H1 (cell line): ENCODE results near the gene MATN1.

ENCODE experiments used
- EZH2 ChIP-seq: fragments of 200-600 bp; sonication (generic); IDR thresholded peaks from 2 replicates; pipeline ENCODE4 v1.7.1; 2012; ENCODE audit warnings: low read depth, mild to moderate bottlenecking, moderate library complexity, low read length, inconsistent platforms; ENCODE audit not compliant: severe bottlenecking
- KDM1A ChIP-seq: fragments of 200-600, 300-600 bp; sonication (generic); IDR thresholded peaks from 2 replicates; pipeline ENCODE4 v1.7.1; 2016; ENCODE audit warnings: mild to moderate bottlenecking, low read length, borderline replicate concordance
- POLR2A ChIP-seq, 2 experiments: IDR thresholded peaks; 1 replicate in 1 of 2; 2 replicates in 1 of 2; pipeline ENCODE4 v1.6.1; 2011; ENCODE audit warnings: low read depth in 2 of 2, low read length in 2 of 2, mild to moderate bottlenecking in 2 of 2; ENCODE audit errors: control extremely low read depth in 1 of 2
- RAD21 ChIP-seq, 2 experiments: IDR thresholded peaks in 1 of 2; conservative IDR thresholded peaks in 1 of 2; 2 replicates each; pipeline ENCODE4 v1.6.1; 2011; ENCODE audit warnings: low read depth in 2 of 2, low read length in 2 of 2, improper control_type of control experiment in 1 of 2, inconsistent platforms in 1 of 2, mild to moderate bottlenecking in 1 of 2, moderate library complexity in 1 of 2
- TF ChIP-seq, protein P1 (sequence below), 3 experiments: IDR thresholded peaks; 1 replicate in 2 of 3; 2 replicates in 1 of 3; pipeline versions ENCODE4 v1.5.1 to v1.6.1; 2011; ENCODE audit warnings: low read length in 3 of 3, mild to moderate bottlenecking in 3 of 3, inconsistent platforms in 2 of 3, low read depth in 1 of 3, moderate library complexity in 1 of 3; ENCODE audit not compliant: insufficient read depth in 1 of 3; ENCODE audit errors: control extremely low read depth in 1 of 3
- TF ChIP-seq, protein P2 (sequence below): IDR thresholded peaks from 2 replicates; pipeline ENCODE4 v1.6.1; 2011; ENCODE audit warnings: low read depth, mild to moderate bottlenecking, low read length; ENCODE audit not compliant: insufficient read depth

DNA sequence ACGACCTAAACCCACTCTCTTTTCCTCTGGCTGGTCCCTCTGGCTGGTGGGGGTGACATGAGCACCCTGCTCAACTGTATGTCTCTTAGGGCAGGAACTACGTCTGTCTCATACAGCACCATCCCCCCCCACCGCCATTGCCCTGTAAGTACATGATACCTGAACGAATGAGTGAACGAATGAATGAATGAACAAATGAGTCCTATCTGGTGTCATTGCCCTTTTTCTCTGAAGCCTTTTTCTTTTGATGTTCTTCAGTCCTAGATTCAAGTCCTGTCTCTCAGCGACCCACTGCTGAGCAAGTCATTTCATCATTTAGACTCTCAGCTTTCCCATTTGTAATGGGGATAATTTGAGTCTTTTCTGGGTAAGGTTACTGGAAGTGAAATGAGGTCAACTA lies 10.8 kb downstream of the MATN1 start:
- TF ChIP-seq, protein P1, sequence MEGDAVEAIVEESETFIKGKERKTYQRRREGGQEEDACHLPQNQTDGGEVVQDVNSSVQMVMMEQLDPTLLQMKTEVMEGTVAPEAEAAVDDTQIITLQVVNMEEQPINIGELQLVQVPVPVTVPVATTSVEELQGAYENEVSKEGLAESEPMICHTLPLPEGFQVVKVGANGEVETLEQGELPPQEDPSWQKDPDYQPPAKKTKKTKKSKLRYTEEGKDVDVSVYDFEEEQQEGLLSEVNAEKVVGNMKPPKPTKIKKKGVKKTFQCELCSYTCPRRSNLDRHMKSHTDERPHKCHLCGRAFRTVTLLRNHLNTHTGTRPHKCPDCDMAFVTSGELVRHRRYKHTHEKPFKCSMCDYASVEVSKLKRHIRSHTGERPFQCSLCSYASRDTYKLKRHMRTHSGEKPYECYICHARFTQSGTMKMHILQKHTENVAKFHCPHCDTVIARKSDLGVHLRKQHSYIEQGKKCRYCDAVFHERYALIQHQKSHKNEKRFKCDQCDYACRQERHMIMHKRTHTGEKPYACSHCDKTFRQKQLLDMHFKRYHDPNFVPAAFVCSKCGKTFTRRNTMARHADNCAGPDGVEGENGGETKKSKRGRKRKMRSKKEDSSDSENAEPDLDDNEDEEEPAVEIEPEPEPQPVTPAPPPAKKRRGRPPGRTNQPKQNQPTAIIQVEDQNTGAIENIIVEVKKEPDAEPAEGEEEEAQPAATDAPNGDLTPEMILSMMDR (IDR thresholded peaks at IDR 0.05; ENCODE audit: control extremely low read depth in 1 of 3, insufficient read depth in 1 of 3, low read depth in 1 of 3, low read length in 3 of 3): no peak
- TF ChIP-seq, protein P2, sequence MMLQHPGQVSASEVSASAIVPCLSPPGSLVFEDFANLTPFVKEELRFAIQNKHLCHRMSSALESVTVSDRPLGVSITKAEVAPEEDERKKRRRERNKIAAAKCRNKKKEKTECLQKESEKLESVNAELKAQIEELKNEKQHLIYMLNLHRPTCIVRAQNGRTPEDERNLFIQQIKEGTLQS: no peak
- TF ChIP-seq KDM1A: no peak
- no peak for TF ChIP-seq RAD21 (IDR thresholded peaks at IDR 0.05 in 1 of 2, conservative IDR thresholded peaks at IDR 0.05 in 1 of 2; ENCODE audit: low read depth in 2 of 2, low read length in 2 of 2)
- TF ChIP-seq EZH2: no peak
- no peak for TF ChIP-seq POLR2A (IDR thresholded peaks at IDR 0.05; ENCODE audit: control extremely low read depth in 1 of 2, low read depth in 2 of 2, low read length in 2 of 2)
